Chondrocyte (in vitro differentiated cells): Measurements from ENCODE around the gene NOXA1. TPM values are rescaled to one million over a fixed set of nuclear protein-coding genes. Genes with fewer than 3 reads are reported as not detected.
A peak's percentile ranks its signal among the peaks of the same experiment; 100 is the strongest.

Experiments
- DNase-seq: peaks from one replicate; pipeline ENCODE4 v3.0.0; 2021; ENCODE audit warnings: mixed read lengths, low spot score
- H3K27ac Mint-ChIP-seq: one replicate; pipeline ENCODE4 v1.8.0; 2021; ENCODE audit warnings: mild to moderate bottlenecking, moderate library complexity, mixed read lengths; ENCODE audit not compliant: unreplicated experiment
- H3K27me3 Mint-ChIP-seq: 2 replicates; pipeline ENCODE4 v1.8.0; 2021; ENCODE audit warnings: low read depth, mixed read lengths
- H3K36me3 Mint-ChIP-seq: 2 replicates; pipeline ENCODE4 v1.8.0; 2021; ENCODE audit warnings: low read depth, mixed read lengths
- H3K4me1 Mint-ChIP-seq: 2 replicates; pipeline ENCODE4 v1.8.0; 2021; ENCODE audit warnings: low read depth, mild to moderate bottlenecking, mixed read lengths
- H3K4me3 Mint-ChIP-seq: one replicate; pipeline ENCODE4 v1.8.0; 2021; ENCODE audit warnings: mild to moderate bottlenecking, moderate library complexity, mixed read lengths; ENCODE audit not compliant: unreplicated experiment
- H3K9me3 Mint-ChIP-seq: 2 replicates; pipeline ENCODE4 v1.8.0; 2021; ENCODE audit warnings: low read depth, mixed read lengths
- total RNA-seq: library from RNA; stranded (reverse); gene quantifications from 3 replicates; pipeline ENCODE4 v1.2.1, GENCODE V29; 2021
- TF ChIP-seq, protein P1 (sequence below): fragments of 200-600 bp; sonication (generic); IDR thresholded peaks from 2 replicates; pipeline ENCODE4 v1.5.0; 2021; ENCODE audit warnings: antibody characterized with exemption, mild to moderate bottlenecking, moderate library complexity

Gene NOXA1
- total RNA-seq, 1 donor from 2014 or later, result 2.0 TPM

DNA sequence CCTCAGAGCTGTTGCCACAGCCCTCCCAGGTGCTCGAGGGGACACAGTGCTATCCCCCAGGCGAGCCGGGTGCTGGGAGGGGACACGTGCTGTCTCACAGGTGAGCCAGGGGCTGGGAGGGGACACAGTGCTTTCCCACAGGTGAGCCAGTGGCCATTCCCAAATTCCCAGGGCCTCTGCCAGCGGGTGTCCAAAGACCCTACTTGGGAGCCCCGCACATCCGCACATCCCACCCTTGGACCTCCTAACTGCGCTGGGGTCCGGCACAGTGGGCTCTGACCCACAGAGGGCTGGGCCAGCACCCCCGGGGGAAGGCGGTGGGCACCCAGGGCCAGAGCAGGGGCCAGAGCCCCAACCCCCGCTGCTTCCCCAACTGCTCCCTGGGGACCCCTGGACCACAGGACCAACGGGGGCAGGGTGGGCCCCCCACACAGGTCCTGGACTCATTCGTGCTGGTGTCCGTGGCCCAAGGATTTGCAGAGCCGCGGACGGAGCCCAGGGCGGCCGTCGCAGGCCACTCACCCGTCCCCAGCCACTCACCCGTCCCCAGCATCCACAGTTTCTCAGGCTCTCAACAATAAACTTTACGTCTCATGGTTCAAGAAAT lies 18.1 kb upstream of the NOXA1 start:
- H3K4me1 Mint-ChIP-seq, result no peaks in the 10 kb centered on the region
- H3K27me3 Mint-ChIP-seq, result no peaks in the 10 kb centered on the region
- TF ChIP-seq, protein P1, sequence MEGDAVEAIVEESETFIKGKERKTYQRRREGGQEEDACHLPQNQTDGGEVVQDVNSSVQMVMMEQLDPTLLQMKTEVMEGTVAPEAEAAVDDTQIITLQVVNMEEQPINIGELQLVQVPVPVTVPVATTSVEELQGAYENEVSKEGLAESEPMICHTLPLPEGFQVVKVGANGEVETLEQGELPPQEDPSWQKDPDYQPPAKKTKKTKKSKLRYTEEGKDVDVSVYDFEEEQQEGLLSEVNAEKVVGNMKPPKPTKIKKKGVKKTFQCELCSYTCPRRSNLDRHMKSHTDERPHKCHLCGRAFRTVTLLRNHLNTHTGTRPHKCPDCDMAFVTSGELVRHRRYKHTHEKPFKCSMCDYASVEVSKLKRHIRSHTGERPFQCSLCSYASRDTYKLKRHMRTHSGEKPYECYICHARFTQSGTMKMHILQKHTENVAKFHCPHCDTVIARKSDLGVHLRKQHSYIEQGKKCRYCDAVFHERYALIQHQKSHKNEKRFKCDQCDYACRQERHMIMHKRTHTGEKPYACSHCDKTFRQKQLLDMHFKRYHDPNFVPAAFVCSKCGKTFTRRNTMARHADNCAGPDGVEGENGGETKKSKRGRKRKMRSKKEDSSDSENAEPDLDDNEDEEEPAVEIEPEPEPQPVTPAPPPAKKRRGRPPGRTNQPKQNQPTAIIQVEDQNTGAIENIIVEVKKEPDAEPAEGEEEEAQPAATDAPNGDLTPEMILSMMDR, result no peak
- no peak for DNase-seq
- no peak overlapping the region for H3K4me3 Mint-ChIP-seq
- H3K27ac Mint-ChIP-seq, result no peak overlapping the region
- H3K9me3 Mint-ChIP-seq, result no peaks in the 10 kb centered on the region
- H3K36me3 Mint-ChIP-seq, result peaks cover 6% of the 10 kb centered on the region

DNA sequence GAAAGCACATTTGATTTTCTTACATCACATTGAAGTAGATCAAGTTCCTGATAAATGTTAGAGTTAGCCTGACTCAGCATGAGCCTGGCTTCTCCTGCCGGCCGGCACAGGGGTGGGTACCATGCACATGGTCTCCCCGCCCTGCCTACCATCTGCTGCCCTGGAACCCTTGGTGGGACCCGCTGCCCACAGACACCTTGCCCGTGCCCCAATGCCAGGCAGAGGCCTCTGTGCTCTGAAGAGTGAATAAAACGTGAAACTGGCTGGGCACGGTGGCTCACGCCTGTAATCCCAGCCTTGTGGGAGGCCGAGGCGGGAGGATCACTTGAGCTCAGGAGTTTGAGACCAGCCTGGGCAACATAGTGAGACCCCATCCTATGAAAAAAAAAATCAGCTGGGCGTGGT lies 17.5 kb upstream of the NOXA1 start:
- no peak overlapping the region for H3K4me3 Mint-ChIP-seq
- no peak overlapping the region for H3K27ac Mint-ChIP-seq
- TF ChIP-seq, protein P1, result no peak
- peaks cover 4% of the 10 kb centered on the region for H3K4me1 Mint-ChIP-seq
- DNase-seq, result no peak
- no peaks in the 10 kb centered on the region for H3K27me3 Mint-ChIP-seq
- H3K9me3 Mint-ChIP-seq, result no peaks in the 10 kb centered on the region
- H3K36me3 Mint-ChIP-seq, result peaks cover 3% of the 10 kb centered on the region

DNA sequence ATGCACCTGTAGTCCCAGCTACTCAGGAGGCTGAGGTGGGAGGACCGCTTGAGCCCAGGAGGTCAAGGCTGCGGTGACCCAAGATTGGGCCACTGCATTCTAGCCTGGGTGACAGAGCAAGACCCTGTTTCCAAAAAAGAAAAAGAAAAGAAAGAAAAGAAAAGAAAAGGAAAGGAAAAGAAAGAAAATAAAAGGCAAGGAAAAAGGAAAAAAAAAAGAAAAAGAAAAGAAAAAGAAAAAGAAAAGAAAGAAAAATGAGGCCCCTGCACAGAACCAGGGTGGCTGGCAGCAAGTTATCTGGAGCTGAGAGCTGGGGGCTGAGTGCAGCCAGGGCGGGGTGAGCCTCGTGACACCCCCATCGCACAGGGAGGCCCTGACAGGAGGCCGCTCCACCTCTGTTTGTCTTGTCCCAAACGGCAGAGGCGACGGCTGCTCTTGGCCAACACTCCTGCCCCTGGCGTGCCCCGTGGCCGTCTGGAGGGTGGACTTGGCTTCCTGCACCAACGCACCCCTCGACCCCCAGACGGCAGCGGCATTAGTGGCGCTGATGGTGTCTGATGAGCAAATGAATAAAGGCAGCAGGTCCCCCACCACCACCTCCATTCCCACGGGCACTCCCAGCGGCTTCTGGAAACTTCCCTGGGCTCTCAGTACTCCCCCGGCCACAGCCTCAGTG lies 17.0 kb upstream of the NOXA1 start:
- Mint-ChIP-seq H3K4me3 (peak overlapping the region; percentile 28), H3K9me3 (no peaks in the 10 kb centered on the region), H3K27ac (no peak overlapping the region), H3K4me1 (peaks cover 4% of the 10 kb centered on the region), H3K36me3 (peaks cover 3% of the 10 kb centered on the region), H3K27me3 (no peaks in the 10 kb centered on the region)
- DNase-seq, result no peak
- TF ChIP-seq, protein P1, result no peak

DNA sequence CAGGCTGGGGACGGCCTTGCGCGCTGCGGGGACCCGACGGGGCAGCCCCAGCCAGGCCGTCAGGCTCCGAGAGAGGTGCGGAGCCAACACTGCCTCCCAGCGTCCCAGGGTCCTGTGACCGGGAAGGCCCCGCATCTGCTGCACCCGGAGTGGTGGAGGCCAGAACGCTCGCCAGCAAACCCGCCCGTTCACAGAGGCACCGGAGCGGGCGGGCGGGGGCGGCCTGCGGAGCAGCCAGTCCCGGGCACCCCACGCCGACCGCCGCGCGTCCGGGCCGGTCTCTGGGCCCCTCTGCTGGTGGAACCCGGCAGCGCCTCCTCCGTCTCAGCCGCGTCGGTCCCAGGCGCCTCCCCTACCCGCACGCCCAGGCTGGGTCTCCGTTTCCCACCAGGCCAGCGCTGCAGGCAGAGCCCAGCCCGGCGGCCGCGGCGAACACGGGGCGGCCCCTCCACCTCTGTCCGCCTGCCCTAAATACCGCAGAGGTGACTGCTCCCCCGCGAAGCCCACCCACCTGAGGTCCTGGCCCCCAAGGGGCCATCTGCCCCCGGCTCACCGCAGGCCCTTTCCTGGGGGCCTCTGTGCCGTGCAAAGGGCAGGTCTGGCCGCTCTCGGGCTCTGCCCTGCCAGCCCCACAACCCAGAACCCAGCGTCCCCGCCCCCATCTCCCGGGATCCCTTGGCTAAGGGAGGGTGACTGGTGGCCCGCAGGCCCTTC lies 16.2 kb upstream of the NOXA1 start:
- DNase-seq, result peak; percentile 89
- peaks cover 3% of the 10 kb centered on the region for H3K36me3 Mint-ChIP-seq
- TF ChIP-seq, protein P1, result peak; percentile 88
- H3K27me3 Mint-ChIP-seq, result no peaks in the 10 kb centered on the region
- peaks cover 8% of the 10 kb centered on the region for H3K4me1 Mint-ChIP-seq
- no peaks in the 10 kb centered on the region for H3K9me3 Mint-ChIP-seq
- no peak overlapping the region for H3K27ac Mint-ChIP-seq
- H3K4me3 Mint-ChIP-seq, result peak overlapping the region; percentile 16

DNA sequence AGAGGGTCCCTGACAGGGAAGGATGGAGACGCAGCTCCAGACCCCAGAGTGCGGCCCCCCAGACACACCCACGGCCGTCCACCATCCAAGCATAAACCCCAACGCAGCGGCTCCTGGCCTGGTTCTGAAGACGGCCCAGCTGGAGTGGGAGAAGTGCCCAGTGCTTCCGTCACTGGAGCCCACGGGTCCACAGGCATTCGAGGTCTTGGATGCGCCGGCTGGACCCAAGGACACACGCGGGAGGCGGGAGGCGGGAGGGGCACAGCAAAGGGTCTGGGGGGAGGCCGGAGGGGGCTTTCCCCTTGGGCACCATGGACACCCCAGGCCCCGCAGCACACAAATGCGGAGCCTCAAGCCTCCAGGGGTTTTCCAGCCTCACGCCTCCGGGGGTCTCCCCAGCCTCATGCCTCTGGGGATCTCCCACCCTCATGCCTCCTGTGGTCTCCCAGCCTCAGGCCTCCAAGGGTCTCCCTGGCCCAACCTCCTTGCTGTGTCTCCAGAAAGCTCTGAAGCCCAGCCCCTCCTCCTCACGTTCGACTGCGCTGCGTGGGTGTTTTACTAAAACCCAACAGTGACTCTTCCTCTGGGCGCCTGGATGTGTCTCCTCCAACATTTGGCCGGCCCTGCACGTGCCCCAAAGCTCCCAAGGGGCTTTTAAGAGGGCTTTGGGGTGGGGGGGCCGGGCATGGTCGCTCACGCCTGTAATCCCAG lies 15.4 kb upstream of the NOXA1 start:
- Mint-ChIP-seq H3K4me3 (no peak overlapping the region), H3K27me3 (no peaks in the 10 kb centered on the region)
- no peak for DNase-seq

More for the DNA sequence above, 15.4 kb upstream of the NOXA1 start:
- no peaks in the 10 kb centered on the region for H3K9me3 Mint-ChIP-seq
- H3K36me3 Mint-ChIP-seq, result no peaks in the 10 kb centered on the region
- no peak overlapping the region for H3K27ac Mint-ChIP-seq
- peaks cover 15% of the 10 kb centered on the region for H3K4me1 Mint-ChIP-seq
- TF ChIP-seq, protein P1, result no peak
